ENCODE results near the gene ADIG. TPM values are rescaled to one million over a fixed set of nuclear protein-coding genes. Genes with fewer than 3 reads are reported as not detected.

ADIG gene
- total RNA-seq: not detected
- long read RNA-seq: 0 reads

DNA sequence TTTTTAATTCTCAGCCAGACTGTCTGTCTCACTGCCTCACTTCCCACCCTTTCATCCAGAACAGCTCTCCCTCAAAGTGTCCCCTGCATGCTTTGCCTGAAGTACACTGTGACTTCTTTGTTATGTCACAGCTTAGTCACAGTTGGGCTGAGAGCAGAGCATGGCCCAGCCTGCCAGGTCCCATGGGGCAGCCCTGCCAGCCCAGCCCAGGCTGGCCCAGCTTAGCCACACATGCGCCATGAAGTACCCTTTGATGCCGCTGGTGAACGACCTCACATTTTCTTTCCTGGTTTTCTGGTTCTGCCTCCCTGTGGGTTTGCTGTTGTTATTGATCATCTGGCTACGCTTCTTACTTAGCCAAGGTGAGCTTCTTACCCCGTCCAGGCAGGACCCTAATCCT is at the start of gene ADIG:
ADIG (plus strand) TSS at position 185 of the 400 bp plus-strand sequence; CDS start at position 239, 54 bp downstream.
- intact Hi-C loops (cut with DNase I): no loop called here
- no peak for DNase-seq (ENCODE audit: low spot score)

DNA sequence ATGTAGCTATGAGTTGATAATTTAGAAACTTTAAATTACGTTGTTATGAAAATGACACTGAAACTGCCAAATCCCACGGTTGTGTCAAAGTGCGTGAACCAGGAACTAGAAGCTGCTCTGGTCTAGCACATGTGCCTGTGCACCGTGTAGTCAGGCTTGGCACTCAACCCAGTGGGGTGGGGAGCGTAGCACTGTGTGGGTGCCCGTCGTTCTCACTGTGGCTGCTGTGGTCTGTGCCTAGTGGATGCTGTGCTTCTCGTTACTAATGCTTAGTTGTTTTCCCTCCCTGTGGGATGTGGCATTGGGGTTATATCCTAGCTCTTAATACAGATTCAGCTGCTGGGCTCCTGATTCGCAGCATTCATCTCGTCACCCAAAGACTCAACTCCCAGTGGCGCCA is 46.2 kb upstream of the ADIG start:
- no peak for DNase-seq (ENCODE audit: low spot score)
- intact Hi-C loops (cut with DNase I): no loop called here

DNA sequence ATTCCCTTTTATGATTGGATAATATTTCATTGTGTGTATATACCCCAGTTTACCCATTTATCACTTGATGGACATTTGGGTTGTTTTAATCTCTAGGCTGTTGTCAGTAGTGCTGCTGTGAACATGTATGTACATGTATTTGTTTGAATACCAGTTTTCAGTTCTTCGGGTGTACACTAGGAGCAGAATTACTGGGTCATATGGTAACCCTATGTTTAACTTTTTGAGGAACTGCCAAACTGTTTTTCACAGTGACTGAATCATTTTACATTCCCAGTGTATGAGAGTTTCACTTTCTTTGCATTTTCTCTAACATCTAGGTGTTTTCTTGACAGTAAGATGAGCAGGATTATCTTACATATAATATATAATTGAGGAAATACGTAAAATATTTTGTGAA is 44.7 kb upstream of the ADIG start:
- DNase-seq (ENCODE audit: low spot score): no peak
- intact Hi-C loops (cut with DNase I): no loop called here

DNA sequence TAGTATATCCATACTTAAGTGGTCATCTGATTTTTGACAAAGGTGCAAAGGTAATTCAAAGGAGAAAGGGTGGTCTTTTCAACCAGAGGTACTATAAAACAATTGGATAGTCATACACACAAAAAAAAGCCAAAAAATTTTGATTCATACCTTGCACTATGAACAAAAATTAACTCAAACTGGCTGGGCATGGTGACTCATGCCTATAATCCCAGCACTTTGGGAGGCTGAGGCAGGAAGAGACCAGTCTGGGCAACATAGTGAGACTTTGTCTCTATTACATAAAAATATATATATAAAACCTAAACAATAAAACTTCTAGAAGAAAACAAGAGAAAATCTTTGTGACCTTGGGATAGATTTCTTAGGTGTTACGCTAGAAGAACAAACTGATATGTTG is 43.8 kb upstream of the ADIG start:
- intact Hi-C loops (cut with DNase I): no loop called here
- DNase-seq (ENCODE audit: low spot score): no peak

DNA sequence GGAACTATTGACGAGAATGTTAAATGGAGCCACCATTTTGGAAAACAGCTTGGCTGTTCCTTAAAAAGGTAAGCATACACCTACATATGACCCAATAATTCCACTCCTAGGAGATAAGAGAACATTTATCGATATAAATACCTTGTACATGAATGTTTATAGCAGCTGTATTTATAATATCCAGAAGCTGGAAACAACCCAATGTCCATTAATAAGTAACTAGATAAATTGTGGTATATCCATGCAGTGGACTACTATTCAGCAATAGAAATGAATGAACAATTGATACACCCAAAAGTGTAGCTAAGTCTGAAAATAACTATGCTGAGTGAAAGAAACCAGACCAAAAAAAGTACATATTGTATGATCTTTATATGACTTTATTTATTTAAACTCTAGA is 42.2 kb upstream of the ADIG start:
- DNase-seq (ENCODE audit: low spot score): no peak
- intact Hi-C loops (cut with DNase I): no loop called here

DNA sequence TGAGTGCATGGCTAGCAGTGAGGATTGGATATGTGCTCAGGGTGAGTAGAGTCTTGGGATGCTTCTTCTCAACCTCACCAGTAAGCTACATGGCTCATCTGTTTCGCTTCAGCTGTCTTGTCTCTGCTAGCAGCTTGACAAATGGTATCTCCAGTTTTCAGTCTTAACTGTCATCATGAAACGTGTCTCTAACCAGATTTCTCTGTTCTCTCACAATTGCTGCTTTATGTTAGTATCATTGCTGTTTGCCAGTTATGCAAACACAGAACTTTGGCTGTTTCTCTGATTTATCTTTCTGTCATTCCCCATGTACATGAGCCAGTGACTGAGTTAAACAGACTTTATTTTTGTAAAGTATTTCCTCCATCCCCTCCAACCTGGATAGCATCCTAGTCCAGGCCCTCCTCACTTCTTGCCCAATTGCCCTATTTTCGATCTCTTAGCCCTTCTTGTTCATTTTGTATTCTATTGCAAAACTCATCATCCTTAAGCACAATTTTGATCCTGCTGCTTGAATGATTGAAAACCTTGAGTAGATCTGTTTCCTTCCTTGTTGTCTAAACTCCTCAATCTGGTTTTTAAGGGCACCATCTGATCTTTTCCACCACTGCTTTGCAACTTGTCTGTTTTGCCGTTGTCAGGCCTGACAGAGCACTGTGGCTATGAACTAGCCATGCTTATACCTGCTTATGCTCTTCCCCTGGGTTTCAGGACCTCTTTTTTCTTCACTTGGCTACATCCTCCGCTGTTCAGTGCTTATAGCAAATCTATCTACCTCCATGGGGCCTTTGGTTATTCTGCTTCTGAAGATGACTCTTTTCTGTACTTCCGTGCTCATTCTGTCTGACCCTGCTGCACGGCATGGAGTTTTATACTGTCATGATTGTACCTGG is 37.7 kb upstream of the ADIG start:
- DNase-seq (ENCODE audit: low spot score): no peak
- intact Hi-C loops (cut with DNase I): no loop called here

DNA sequence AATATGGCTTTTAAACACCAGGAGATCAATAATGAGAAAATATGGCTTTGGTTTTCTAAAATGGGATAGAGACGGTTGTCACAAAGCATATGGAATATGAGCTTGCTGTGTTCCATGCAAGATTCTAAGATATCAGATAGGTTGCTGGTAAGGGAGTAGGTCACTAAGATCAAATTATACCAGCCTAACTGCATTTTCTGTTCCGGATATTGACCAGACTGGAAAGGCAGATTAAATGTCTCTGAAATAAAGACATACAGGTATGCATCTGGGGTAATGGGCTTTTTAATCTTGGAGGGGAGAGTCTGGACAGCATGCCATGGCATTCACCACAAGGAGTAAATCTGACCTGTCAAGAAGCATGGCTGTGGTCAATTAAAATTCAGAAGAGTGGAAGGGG is 35.2 kb upstream of the ADIG start:
- intact Hi-C loops (cut with DNase I): no loop called here

DNA sequence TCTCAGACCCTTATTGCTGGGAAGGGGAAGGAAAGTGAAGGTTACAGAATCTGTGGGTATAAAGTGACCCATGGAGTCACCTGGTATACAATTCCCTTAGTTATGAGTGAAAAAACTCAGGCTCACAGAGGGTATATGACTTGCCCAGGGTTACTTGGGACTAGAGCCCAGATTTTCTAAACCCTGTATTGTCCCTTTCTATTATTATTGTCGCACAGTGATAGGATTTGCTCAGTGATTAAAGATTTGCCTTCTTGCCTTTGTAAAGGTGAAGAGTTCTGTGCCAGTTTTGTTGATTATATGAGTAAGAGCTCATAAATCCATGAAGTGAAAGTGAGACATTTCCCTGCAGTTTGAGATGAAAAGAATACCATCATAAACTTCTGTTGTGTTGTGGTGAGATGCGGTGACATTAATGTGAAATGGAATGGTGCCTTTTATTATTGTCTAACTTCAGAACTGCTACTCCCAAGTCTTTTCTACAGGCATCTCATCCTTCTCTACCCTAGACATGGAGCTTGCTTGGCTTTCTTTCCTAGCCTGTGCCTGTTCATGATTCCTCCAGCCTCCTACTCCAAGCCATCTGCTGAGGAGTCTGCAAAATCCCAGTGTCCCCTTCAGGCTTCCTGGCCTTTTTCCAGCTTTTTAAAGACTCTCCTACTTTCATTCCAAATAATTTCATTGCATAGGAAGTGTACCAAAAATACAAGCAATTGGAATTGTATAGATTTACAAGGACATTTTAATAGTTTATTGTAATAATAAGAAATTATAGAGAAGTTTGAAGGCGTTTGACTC is 33.5 kb upstream of the ADIG start:
- no peak for DNase-seq (ENCODE audit: low spot score)
- intact Hi-C loops (cut with DNase I): no loop called here

More for the DNA sequence above, 35.2 kb upstream of the ADIG start:
- no peak for DNase-seq (ENCODE audit: low spot score)

DNA sequence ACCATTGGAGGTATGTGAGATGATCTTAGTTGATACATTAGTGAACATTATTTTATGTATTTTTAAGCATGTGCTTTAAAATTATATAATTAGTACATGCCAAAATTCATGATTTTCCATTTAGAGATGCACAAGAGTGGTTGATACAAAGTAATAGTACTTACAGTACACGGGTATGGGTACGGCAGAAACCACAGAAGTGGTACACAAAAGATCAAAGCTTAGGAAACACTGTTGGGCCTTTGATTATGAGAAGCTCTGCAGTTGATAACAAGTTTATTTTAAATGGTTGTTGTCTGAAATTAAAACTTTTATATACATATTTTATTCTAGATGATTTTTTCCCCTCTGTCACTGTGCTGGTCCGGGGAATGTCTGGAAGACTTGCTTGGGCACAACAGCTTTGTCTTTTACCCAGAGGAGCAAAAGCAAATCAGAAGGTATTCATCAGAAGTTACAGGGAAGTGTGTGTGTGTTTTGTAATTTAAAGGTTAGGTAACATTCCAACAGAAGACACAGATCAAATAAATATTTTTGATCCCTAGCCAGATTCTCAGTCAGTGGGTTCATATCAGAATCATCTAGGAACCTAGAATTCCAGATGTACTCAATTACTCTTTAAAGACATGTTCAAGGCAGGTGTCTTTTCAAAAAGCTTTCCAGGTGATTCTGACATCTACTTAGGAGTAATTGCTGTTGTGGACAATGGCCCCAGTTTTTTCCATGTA is 32.5 kb upstream of the ADIG start:
- intact Hi-C loops (cut with DNase I): no loop called here
- no peak for DNase-seq (ENCODE audit: low spot score)

DNA sequence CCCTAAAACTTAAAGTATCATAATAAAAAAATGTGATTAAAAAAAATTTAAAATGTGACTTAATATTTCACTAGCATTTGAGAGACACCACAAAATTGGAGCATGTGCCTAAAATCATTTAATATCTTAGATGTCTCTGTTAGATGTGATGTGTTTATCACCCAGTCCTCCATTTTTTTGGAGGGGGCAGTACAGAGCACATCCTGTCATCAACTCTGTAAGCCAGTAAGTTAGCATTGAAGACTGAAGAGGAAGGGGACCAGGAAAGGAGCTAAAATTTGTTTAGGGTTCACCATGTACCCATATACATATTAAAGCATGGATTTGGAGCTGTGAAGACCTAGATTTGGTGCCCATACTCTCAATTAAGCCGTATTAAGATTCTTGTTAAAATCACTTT is 30.7 kb upstream of the ADIG start:
- intact Hi-C loops (cut with DNase I): no loop called here
- DNase-seq (ENCODE audit: low spot score): no peak

DNA sequence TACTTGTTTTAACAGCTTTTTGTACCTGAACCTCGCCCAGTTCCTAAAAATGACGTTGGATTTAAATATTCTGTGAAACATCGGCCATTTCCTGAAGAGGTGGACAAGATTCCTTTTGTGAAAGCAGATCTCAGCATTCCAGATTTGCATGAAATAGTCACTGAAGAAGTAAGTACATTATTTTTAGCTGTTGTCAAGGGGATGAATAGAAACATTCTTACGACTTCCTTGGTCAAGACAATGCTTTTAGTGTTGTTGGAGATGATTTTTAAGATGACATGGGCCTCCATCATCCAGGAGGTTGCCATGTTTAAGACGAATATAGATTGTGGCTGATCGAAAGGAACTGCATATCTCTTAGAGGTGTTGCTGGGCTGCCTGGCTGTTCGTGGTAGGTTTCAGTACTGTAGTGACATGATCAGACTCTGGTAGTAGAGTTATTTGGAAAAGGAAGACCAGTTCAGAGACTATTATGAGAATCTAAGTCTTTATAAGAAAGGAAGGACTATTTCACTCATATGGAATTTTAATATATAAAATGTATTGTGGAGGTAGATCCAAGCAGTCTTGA is 29.9 kb upstream of the ADIG start:
- intact Hi-C loops (cut with DNase I): no loop called here

DNA sequence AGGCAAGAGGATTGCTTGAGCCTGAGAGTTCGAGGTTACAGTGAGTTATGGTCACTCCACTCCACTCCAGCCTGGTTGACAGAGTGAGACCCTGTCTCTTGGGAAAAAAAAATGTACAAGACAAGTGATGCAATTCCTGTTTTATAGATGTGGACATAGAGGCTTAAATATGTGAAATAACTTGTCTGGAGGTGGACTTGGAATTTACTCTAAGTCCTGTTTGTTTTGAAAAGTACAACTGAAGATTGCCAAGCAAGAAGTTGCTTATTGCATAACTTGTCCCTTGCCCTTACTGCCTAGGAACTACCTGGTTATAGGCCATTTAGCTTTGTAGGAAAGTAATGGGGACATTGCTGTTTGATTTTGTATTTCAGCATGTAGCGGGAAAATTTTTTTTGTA is 26.0 kb upstream of the ADIG start:
- intact Hi-C loops (cut with DNase I): no loop called here
- no peak for DNase-seq (ENCODE audit: low spot score)

More for the DNA sequence above, 29.9 kb upstream of the ADIG start:
- DNase-seq (ENCODE audit: low spot score): no peak

DNA sequence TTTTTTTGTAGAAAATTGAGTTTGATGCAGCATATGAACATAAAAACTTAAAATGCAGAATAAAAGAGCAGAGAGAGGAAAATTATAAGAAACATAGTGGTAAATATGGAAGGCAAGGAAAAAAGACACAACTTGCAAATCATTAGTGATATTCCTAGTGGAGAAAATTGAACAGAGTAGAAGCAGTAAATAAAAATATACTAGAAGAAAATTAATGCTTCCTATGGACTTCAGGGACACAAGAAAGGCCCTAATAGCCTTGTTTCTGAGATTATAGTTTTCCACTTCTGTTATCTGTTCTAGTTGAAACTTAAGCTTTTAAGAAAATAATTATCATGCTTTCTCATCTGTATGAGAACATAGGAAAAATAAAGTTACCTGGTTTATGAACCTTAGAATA is 25.6 kb upstream of the ADIG start:
- intact Hi-C loops (cut with DNase I): no loop called here
- DNase-seq (ENCODE audit: low spot score): no peak

DNA sequence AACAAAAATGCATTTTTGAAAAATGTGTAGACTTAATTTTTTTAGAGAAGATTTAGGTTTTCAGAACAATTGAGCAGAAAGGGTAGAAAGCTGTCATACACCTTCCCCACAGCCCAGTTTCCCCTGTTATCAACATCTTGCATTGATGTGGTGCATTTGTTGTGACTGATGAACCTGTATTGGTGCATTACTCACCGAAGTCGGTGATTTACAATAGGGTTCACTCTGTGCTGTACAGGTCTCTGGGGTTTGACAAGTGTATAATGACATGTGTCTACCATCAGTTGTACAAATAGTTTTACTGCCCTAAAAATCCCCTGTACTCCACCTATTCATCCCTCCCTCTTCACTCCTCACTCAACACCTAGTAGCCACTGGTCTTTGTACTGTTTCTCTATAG is 23.8 kb upstream of the ADIG start:
- no peak for DNase-seq (ENCODE audit: low spot score)
- intact Hi-C loops (cut with DNase I): no loop called here

DNA sequence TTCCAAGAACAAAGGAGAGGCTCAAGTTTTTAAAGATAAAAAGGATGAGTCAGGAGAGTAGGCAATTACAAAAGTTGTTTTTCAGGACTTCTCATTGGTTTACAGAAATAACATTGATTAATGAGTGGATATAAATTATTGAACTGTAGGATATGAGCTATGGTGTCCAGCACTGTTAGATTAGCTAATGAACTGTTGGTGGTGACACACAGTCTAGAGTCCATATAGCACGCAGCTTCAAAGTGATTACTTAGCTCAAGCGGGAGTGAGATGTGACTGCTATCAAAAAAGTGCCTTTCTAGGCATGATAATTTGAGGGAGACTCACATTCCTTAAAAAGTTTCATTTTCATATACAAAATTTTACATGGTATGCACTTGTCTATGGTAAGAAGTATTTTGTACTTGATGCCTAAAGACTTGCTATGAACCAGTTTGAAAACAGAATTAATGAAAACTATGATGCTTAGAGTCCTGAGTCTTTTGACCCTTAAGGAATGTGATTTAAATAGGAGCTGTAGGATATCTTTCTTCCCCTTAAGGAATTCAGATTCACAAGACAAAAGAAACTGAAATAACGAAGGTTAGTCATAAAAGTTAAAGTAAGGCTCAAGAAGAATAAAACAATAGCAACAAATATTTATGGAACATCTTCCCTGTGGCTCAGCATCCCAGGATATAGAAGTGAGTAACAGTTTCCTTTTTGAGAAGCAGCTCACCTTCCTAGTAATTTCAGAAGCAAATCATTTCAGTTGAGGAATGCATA is 22.2 kb upstream of the ADIG start:
- intact Hi-C loops (cut with DNase I): no loop called here
- DNase-seq (ENCODE audit: low spot score): no peak

DNA sequence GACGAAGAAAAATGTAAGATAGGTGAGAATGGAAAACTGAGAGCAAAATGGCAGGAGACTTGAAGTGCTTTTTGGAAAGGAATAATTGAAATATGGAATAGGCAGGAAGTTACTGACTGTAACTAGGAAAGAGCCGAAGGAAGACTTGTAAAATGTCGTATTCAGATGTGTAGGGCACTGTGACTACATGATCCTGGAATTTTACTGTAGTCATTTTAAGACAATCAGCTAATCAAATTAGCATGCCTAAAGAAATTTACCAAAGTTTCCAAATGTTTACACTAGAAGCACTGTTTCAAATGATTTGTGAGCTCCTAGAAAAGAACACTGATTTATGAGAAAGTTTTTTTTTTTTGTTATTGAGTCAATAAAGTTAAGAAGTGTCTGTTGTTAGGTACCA is 21.2 kb upstream of the ADIG start:
- intact Hi-C loops (cut with DNase I): no loop called here
- no peak for DNase-seq (ENCODE audit: low spot score)

DNA sequence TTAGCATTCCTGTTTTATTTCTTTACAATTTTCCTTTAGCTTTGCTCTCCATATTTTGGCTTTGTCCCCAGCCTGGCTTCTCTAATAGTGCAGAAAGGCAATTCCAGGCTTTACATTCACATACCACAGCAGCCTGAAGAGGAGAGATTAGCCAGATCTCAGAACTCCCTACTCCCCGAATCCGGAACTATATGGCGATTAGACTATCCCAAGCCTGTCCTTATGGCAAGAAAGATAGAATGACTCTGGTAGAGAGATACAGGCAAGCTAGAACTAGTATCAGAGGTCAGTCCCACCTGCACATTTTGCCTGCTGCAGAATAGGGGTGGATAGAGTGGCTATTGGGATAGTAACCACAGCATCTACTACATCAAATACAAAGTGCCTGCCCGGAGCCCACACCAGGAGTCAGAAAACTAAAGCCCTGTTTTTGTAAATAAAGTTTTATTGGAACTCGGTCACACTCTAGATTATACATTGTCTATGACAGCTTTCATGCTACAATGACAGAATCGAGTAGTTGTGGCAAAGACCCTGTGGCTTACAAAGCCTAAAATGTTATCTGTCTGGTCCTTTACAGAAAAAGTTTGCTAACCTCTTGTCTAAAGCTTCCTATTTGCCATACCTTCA is 17.1 kb upstream of the ADIG start:
- intact Hi-C loops (cut with DNase I): no loop called here
- no peak for DNase-seq (ENCODE audit: low spot score)

DNA sequence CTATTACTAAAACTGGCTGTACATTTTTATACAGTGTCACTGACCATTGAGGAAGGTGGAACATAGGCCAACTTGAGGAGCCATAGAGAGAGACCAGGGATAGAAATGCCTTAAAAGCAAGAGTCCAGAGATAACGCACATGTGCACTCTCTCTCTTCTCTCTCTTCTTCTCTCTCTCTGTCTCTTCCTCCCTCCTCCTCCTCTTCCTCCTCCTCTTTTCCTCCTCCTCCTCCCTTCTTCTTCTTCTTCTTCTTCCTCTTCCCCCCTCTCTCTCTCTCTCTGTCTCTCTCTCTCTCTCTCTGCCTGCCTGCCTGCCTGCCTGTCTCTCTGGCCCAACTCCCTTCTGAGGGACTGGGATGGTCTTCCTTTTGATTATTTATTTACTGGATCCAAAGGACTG is 16.3 kb upstream of the ADIG start:
- DNase-seq (ENCODE audit: low spot score): no peak
- intact Hi-C loops (cut with DNase I): no loop called here

All from cardiac septum (tissue), 1 donor.